Activated CD4-positive, alpha-beta T cell treated with anti-CD3 and anti-CD28 coated beads, Interleukin-2, amount 50 U/mL, for 48 hours (primary cell): ENCODE data around the gene CLTCL1.
"Not testable (repeated sequence)": the region's sequence is repeated elsewhere in the genome, so short reads cannot be mapped to it uniquely, and the experiment has no call there.

ENCODE experiments used
- DNase-seq, 2 experiments: peaks; one replicate each; pipeline ENCODE4 v3.0.0-alpha.2; 2020

The CLTCL1 gene

DNA sequence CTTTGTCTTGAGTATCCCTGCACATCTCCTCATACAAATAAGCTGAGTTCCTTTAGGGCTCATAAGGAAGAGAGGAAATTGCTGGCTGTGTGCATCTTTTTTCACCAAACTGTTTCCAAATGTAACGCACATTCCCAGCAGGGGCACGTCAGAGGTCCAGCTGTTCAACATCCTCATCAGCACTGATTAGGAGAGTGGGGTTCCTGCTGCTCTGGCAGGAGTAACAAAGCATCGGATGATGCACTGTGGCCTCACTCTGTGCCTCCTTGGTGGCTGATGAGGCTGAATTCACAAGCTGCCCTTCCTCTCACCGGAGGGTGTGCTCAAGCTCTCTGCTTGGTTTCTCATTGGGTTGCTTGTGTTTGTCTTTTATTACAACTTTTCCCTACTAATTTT is 77.4 kb downstream of the CLTCL1 start:
- no peak for DNase-seq

DNA sequence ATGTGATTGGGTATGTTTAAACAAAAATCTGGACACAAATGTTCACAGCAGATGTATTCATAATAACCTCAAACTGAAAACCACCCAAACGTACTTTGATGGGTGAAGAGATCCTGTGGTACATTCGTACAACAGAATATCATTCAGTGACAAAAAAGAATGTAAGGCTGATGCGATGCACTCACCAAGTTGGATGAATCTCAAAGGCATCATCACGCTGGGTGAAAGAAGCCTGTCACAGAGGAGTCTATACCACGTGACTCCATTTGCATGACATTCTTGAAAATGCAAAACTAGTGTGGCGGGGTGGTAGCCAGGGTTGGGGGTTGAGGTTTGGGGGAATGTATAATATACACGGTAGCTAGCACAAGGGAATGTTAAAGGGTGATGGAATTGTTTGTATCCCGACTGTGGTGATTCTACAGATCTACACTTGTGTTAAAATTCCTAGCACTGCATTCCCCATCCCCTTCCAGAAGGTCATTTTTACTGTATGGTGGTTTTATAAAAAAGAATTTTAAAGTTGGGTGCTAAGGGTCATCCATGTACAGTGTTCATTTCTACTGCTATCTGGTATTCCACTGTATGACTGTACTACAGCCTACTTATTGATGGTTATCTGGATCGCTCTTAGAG is 78.0 kb downstream of the CLTCL1 start:
- no peak for DNase-seq

DNA sequence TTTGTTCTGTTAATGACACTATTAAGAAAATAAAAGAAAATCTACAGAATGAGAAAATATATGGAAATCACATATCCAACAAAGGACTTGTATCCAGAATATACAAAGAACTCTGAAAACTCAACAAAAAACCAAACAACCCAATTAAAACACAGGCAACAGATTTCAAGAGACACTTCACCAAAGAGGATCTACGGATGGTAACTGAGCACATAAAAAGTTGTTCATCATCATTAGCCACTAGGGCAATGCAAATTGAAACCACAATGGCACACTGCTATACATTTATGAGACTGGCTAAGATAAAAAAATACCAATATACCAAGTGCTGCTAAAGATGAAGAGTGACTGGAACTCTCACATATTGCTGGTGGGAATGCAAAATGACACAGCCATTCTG is 78.5 kb downstream of the CLTCL1 start:
- no peak for DNase-seq

GRCh38 chr22:19212302-19212870 is 79.1 kb downstream of the CLTCL1 start:
- no peak for DNase-seq

GRCh38 chr22:19210188-19210587 is 81.3 kb downstream of the CLTCL1 start:
- DNase-seq = no peak

DNA sequence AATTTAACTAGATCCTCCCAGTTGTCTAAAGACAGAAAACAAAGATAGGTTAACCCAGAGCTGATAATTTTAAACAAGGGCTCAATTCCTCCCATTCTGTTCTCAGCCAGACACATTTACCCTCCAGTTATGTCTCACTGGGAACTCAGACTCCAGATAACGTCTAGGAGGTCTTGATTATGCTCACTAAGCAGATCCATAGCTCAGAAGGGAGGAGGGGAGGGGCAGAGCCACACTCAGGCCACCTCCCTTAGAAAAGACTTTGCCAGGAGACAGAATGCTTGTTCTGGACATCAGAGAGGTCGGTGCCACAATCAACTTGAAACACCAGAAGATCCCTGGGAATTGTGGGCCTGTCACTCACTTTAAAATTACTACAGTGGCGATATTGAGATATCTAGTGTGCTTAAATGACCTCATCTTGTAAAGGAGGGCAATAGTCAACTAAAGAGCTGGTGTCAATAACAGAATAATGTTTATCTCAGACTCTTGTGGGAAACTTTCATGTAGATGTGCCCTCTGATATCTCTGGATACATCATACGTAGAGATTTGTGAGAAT is 83.2 kb downstream of the CLTCL1 start:
- DNase-seq = no peak

DNA sequence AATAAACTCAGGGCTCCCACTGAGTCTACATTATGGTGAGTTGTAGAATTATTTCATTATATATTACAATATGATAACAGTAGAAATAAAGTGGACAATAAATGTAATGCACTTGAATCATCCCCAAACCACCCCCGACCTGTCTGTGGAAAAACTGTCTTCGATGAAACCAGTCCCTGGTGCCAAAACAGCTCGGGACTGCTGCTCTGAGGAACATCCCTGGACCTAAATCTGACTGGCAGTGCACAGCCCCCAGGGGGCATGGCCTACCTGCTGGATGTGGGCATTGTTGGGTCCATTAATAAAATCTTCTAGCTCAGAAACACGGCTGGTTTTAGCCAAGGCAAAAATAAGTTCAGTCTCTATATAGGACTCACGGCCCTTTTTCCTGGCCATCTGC is 83.6 kb downstream of the CLTCL1 start:
- no peak for DNase-seq

GRCh38 chr22:19207401-19207808 is 84.1 kb downstream of the CLTCL1 start:
- no peak for DNase-seq

DNA sequence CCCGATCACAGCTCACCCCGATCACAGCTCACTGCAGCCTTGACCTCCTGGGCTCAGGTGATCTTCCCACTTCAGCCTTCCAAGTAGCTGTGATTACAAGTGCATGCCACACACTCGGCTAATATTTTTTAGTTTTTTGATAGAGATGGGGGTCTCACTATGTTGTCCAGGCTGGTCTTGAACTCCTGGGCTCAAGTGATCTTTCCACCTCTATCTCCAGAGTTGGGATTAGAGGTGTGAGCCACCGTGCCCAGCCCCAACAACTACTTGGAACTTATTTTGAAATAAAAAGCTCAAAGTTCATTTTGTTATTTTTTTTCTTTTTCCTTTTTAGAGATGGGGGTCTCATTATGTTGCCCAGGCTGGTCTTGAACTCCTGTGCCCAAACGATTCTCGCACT is 85.2 kb downstream of the CLTCL1 start:
- DNase-seq = no peak

DNA sequence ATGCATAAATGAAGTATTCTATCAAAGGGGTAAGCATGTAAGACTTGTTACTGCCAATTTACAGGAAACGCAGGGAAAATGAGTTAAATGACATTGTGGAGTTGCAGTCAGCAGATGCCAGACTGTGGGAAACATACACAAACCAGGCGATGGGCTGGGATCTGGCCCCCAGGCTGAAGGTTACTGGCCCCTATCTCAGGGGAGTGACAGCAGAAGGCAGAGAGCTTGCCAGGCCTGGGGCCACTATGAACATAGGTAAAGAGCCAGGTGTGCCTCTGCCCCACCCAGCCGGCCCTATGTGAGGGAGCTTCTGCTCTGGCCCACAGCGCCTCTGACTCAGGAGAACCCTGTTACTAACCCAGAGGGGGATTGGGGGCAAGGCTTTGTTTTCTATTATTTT is 86.9 kb downstream of the CLTCL1 start:
- DNase-seq = no peak

- no peak for DNase-seq
Observed at GRCh38 chr22:19203834-19204233, 87.7 kb downstream of the CLTCL1 start.

DNA sequence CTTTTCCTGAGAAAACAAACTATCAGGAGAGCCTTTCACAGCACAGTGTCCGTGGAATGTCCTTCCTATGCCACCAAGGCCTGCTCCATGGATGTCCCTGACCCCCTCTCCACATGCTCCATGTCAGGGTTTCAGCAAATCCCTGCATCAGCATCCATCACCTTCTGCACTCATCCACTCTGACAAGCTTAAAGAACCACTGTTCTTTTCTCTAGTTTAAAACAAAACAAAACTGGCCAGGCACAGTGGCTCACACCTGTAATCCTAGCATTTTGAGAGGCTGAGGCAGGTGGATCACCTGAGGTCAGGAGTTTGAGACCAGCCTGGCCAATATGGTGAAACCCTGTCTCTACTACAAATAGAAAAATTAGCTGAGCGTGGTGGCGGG is 88.7 kb downstream of the CLTCL1 start:
- DNase-seq = not testable (repeated sequence)

- DNase-seq = no peak
Observed at GRCh38 chr22:19201869-19202798, 89.4 kb downstream of the CLTCL1 start.

GRCh38 chr22:19201130-19201868 is 90.2 kb downstream of the CLTCL1 start:
- DNase-seq = no peak

- DNase-seq = no peak
Observed at GRCh38 chr22:19199479-19199878, 92.0 kb downstream of the CLTCL1 start.

- no peak for DNase-seq
Observed at GRCh38 chr22:19197997-19198865, 93.3 kb downstream of the CLTCL1 start.

- DNase-seq = no peak
Observed at GRCh38 chr22:19196841-19197612, 94.5 kb downstream of the CLTCL1 start.

DNA sequence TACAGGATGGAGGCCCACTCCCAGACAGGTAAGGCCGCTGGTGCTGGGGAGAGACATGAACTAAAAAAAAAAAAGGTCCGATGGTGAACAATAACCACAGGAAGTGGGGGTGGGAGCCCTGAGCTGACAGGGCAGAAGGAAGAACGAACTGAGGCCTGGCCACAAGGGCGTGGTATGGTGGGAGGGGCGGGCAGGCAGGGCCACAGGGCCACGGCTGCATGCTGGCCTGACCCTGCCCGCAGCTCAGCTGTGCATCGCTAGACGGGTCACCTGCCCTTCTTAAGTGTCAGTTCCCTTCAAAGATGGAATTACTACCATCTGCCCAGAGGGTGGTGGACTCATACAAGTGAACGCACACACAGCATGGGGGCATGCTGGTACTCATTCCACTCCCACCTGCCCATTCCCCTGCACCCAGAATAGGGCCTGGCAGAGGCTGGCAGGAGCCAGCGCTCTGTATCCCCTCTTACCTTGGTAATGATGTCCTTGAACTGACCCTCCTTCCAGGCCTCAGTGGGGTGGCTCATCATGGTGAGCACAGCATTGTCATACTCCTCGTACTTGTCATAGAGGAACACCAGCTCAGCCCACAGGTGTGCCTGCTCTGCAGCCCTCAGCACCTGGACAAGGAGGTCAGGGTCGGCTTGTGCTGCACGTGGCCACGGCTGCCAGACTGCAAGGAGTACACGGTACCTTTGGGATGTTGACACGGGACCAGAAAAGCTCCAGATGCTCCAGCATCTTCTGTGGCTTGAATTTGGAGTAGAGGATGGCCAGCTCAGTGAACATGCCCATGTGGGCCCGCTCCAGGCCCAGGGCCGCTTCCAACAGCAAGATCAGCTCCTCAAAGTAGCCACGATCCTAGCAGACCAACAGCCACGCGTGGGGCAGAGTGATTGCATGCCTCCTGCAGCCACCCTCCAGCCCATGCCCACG is 95.5 kb downstream of the CLTCL1 start:
- no peak for DNase-seq

DNA sequence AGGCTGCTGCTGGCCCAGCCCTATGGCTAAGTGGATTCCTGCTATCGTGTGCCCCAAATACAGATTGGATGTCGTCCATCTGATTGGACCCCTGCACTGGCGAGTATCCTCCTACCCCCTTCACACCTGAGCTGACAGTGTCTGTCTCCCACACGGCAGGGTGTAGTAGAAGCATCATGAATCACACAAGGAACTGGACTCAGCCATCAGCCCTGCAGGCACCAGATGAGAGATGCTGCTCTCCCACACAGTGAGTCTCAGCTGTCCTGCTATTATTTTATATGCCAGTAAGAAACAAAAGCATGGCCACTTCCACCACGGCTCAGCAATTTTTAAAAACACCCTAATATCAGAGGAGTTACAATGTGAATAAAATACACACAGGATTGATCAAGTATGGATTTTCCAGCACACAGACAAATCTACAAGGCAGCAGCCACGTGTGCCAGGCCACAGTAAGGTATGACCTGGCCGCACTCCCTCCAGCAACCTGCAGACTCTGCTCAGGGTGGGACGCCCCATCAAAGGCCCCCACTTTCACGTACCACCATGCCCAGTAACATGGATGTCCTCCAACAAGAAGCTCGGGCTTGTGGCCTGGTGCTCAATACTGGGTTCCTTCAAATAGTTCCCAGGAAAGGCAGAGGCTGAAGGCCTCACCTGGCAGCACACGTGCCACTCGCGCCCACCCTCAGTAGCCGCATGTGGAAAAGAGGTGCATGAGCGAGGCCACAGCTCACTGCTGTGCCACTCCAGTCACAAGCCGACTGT is 96.6 kb downstream of the CLTCL1 start:
- no peak for DNase-seq
